ENCODE data around the gene CRYBG3. TPM values are rescaled to one million over a fixed set of nuclear protein-coding genes. Genes with fewer than 3 reads are reported as not detected.
A peak's percentile ranks its signal among the peaks of the same experiment; 100 is the strongest.

CRYBG3 gene
- total RNA-seq, 1 donor from 2014 or later = 10.5 TPM

DNA sequence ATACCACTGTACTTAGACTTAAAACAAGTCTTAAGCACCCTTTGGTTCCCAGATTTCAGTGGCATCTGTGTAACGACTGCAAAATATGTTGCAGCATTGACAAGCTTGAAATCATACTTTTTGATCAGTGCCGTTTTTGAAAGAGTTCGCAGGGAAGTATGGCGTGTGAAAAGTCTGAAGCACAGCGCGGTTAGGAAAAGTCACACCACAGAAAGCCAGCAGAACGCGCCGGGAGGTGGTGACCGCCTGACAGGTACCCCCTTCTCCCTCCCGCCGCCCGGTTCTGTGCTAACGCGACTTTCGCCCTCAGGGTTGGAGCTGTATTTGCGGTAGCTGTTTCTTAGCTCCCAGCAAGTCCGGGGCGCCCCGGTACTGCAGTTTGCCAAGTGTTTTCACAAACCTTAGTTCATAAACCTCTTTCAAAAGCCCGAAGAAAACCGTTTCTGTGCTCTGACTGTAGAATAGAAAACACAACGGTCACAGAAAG is 481 bp upstream of the CRYBG3 start:
- TF ChIP-seq, protein P1, sequence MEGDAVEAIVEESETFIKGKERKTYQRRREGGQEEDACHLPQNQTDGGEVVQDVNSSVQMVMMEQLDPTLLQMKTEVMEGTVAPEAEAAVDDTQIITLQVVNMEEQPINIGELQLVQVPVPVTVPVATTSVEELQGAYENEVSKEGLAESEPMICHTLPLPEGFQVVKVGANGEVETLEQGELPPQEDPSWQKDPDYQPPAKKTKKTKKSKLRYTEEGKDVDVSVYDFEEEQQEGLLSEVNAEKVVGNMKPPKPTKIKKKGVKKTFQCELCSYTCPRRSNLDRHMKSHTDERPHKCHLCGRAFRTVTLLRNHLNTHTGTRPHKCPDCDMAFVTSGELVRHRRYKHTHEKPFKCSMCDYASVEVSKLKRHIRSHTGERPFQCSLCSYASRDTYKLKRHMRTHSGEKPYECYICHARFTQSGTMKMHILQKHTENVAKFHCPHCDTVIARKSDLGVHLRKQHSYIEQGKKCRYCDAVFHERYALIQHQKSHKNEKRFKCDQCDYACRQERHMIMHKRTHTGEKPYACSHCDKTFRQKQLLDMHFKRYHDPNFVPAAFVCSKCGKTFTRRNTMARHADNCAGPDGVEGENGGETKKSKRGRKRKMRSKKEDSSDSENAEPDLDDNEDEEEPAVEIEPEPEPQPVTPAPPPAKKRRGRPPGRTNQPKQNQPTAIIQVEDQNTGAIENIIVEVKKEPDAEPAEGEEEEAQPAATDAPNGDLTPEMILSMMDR (IDR thresholded peaks at IDR 0.05; ENCODE audit: insufficient read depth, low read length, poor library complexity, severe bottlenecking) = no peak
- H3K4me3 ChIP-seq (ENCODE audit: low read depth, low read length) = peak overlapping the region; percentile 65
- DNase-seq (ENCODE audit: low read depth) = peak; percentile 5
- H3K36me3 ChIP-seq (ENCODE audit: control insufficient read depth, insufficient read depth, low read length) = no peaks in the 10 kb centered on the region
- no peaks in the 10 kb centered on the region for H3K27me3 ChIP-seq (ENCODE audit: control insufficient read depth, insufficient read depth, low read length)

DNA sequence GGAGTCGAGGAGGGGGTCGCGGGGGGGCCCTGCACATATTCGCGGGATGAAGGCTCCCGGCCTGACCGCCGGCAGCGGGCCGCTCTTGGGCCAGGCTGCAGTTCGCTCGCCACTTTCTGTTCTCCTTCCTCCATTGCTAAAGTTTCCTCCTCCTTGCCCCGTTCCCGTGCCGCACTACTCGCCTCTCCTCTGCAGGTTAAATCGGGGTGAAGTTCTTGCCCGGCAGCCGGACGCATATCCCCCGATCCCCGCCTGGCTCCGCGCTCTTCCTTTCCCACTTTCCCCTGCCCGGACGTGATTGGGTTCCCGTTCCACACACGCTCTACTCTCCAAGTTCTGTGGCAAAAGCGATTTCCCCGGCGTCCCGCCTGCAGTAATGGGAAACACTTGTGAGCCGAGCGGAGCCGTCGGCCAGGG is 556 bp downstream of the CRYBG3 start:
- peak overlapping the region; percentile 65 for H3K4me3 ChIP-seq (ENCODE audit: low read depth, low read length)
- TF ChIP-seq, protein P1 (IDR thresholded peaks at IDR 0.05; ENCODE audit: insufficient read depth, low read length, poor library complexity, severe bottlenecking) = no peak
- H3K36me3 ChIP-seq (ENCODE audit: control insufficient read depth, insufficient read depth, low read length) = no peaks in the 10 kb centered on the region
- H3K27me3 ChIP-seq (ENCODE audit: control insufficient read depth, insufficient read depth, low read length) = no peaks in the 10 kb centered on the region
- peak; percentile 19 for DNase-seq (ENCODE audit: low read depth)

DNA sequence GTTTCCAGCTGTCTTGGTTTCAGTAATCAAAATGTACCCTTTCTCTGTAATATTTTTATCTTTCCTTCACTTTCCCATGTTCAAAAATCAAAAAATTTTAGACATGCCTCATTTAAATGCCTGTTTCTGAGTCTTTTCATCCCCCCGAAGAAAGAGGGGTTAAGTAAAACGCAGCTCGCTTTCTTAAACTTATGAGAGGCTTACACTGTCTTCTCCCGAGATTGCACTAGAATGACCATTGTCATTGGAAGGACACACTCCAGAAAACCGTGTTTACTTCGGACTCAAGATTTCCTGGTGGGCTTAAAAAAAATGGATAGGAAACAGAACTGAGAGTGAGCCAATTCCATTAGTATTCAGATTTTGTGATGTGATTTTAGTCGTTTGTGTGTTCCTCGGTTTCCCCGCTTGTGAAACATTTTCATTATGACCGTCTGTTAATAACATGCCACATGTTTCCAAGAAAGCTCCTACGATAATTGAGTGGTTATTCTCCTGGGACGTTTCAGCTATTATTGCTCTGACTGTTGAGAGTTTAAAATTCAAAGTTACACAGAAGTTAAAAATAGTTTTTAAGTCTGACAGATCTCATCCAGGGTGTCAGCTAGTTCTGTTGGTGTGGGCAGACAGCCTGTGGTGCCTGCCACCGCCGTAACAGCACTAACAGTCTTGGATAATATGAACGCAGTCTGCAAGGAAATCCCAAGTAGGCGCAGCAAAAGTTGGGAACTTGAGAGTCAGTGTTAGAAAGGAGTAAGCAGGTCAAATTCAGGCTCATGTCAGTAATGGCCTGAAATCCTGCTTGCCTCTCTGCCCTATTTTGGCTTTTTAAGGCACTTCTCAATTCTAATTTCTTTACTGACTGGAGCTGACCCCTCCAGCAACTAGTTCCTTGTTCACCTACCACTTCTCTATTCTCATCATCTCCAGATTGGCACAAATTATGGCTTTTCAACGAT is 1.5 kb downstream of the CRYBG3 start:
- H3K27me3 ChIP-seq (ENCODE audit: control insufficient read depth, insufficient read depth, low read length) = no peaks in the 10 kb centered on the region
- TF ChIP-seq, protein P1 (IDR thresholded peaks at IDR 0.05; ENCODE audit: insufficient read depth, low read length, poor library complexity, severe bottlenecking) = no peak
- peak overlapping the region; percentile 65 for H3K4me3 ChIP-seq (ENCODE audit: low read depth, low read length)
- DNase-seq (ENCODE audit: low read depth) = no peak
- no peaks in the 10 kb centered on the region for H3K36me3 ChIP-seq (ENCODE audit: control insufficient read depth, insufficient read depth, low read length)

DNA sequence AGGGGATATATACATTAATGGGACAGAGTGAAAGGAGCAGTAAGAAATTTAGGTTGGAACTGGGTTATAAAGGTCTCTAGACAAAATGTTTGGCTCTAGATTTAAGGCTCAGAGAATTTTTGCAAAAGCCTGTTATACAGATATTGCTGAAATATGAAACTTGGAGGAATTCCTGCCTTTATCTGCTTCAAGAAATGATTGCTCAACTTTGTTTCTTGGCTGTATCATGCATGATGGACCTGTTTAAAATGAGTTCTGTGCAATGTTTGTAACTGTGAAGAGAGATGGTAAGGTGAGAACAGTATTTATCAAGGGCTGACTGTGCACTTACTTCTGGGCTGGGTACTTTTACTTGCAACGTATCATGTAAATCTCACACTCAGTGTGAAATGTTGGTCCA is 3.3 kb downstream of the CRYBG3 start:
- TF ChIP-seq, protein P1 (IDR thresholded peaks at IDR 0.05; ENCODE audit: insufficient read depth, low read length, poor library complexity, severe bottlenecking) = no peak
- DNase-seq (ENCODE audit: low read depth) = no peak
- Histone ChIP-seq H3K4me3 (ENCODE audit: low read depth, low read length) (no peak overlapping the region), H3K27me3 (ENCODE audit: control insufficient read depth, insufficient read depth, low read length) (no peaks in the 10 kb centered on the region), H3K36me3 (ENCODE audit: control insufficient read depth, insufficient read depth, low read length) (no peaks in the 10 kb centered on the region)

DNA sequence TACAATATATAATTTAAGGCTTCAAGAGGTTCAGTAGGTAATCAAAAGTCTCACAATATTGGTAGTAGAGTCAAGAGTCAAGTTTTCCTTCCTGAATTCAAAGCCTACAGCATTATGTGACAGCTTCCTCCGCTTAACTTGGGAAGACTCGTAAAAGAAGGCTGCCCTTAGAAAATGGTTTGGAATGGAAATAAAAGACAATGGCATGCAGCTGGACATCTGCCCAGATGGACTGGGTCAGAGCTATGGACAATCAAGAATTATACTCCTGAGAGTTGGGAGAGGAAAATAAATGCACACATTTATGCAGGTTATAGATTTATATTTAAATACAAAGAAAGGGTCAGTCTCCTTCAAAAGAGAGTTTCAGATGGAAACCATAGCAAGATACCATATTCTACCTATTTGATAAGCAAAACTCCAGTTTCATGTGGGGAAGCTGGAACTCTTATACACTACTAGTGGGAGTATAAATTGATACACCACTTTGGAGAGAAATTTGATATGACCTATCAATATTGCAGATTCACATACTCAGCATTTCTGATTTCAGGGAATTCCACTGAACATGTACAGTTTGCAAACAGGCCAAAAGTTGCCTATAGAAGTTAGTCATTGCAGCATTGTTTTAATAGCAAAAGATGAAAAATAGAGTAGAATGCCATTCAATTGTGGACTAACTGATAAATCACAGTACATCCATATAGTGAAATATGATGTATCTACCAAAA is 6.1 kb downstream of the CRYBG3 start:
- DNase-seq (ENCODE audit: low read depth) = no peak
- Histone ChIP-seq H3K36me3 (ENCODE audit: control insufficient read depth, insufficient read depth, low read length) (no peaks in the 10 kb centered on the region), H3K4me3 (ENCODE audit: low read depth, low read length) (no peak overlapping the region), H3K27me3 (ENCODE audit: control insufficient read depth, insufficient read depth, low read length) (no peaks in the 10 kb centered on the region)
- TF ChIP-seq, protein P1 (IDR thresholded peaks at IDR 0.05; ENCODE audit: insufficient read depth, low read length, poor library complexity, severe bottlenecking) = no peak
